ENCODE data around the gene CFAP97.
"Not testable (repeated sequence)": the region's sequence is repeated elsewhere in the genome, so short reads cannot be mapped to it uniquely, and the experiment has no call there.

The CFAP97 gene

DNA sequence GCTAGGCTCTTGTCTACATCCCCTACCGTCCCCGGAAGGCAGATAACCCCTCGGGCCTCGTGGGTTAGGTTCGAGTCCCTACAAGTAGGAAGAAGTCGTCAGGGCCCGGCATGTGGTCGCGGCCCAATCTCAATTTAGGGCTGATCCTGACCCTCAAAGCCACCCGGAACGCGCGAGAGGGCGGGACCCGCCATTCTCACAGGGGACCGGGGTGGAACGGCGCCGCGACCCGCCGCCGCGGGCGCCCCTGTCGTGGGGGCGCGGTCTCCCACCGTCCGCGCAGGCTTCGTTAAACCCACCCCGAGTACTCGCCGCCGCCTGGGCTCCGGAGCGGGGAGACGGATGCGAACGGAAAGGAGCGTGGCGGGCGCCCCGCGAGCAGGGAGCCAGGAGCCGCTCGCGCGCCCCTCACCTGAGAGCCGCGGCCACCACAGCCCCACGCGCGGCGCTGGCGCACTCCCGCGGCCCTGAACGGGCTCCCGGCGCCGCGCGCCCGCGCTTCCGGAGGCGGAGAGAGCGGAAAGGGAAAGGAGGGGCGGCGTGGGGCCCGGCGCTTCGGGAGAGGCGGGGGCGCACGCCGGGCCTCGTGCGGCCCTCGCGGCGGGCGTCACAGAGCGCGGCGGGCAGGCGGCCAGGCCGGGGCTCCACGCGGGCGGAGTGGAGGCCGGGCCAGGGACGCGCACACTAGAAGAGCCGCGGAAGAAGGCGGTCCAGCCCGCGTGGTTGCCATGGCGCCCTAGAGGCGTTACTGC lies at the start of gene CFAP97:
Gene CFAP97, minus strand, starts transcription at position 515 of the 752 bp plus-strand sequence. CDS start 12,804 bp downstream, outside the sequence.
- FAIRE-seq: no peak

DNA sequence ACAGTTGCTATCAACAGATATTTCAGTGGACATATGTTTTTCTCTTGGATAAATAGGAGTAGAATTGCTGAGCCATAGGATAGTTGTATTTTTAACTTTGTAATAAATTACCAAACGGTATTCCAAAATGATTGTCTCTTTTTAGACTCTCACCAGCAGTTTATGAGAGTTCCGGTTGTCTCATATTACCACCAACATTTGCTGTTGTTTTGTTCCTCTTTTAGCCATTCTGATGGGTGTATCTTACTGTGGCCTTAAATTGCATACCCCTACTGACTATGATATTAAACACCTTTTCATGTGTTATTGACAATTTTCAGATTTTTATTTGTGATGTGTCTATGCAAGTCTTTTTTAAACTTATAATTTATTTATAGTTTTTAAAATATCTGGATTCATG lies 45.3 kb upstream of the CFAP97 start:
- no peak for FAIRE-seq

DNA sequence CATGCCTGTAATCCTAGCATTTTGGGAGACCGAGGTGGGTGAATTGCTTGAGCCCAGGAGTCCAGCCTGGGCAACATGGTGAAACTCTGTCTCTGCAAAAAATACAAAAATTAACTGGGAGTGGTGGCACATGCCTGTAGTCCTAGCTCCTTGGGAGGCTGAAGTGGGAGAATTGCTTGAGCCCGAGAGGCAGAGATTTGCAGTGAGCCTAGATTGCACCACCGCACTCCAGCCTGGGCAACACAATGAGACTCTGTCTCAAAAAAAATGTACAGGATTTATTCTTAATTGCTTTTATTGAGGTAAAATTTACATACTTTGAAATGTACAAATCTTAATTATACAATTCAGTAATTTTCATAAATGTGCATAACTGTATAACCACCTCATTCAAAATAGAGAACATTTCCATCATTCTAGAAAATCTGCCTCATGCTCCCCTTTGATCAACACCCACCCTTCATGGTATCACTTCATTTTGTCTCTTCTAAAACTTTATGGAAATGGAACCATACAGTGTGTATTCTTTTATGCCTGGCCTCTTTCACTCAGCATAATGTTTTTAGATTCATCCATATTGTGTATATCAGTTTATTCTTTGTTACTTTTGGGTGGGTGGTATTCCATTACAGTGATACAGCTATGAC lies 44.7 kb upstream of the CFAP97 start:
- FAIRE-seq: no peak

DNA sequence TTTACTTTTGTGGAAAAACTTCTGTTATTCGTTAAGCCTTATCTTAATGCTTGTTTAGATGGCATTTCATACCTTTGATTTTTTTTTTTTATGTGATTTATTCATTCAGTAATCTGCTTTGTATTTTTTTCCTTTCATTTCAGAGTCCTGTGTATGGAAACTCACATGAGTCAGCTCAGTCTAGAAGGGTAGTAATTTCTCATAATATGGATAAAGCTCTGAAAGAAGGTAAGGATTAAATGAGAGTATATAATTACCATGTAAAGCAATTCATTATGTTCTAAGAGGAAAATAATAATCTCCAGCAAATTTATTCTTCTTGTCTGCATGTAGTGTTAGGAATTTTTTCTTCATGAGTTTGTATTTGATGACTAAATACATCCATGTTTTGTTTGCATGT lies 43.4 kb upstream of the CFAP97 start:
- FAIRE-seq: peak; percentile 68

DNA sequence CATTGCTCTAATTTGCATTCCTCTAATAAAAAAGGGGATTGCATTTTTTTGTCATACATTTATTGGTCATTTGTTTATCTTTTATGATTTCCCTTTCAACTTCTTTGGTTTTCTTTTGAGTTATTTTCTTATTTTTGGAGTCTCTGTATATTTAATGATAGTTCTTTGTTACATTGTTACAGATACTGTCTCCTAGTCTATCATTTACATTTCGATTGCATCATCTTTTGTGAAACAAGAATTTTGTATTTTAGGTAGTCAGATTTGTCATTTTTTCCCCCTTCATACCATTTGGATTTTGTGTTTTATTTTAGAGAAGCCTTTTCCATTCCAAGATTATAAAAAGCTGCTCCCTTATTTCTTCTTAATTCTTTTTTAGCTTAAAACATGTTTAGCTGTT lies 42.7 kb upstream of the CFAP97 start:
- FAIRE-seq: no peak

DNA sequence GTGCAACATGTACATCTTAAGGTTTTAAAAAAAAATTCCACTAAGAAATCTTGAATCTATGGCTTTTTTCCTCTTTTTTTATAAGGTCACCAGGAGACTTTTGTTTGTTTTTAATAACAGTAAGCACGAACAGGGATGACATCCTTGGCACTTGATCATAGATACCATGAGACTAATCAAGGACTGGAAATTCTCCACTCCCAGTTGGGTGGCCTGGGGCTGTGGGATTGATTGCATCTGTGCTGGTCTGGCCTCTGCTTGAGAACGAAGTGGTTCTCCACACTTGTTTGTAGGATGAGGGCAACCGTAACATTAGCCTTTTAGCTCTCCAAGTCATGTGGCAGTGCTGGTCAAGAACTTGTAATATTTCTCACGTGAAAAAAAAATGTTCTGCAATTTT lies 41.0 kb upstream of the CFAP97 start:
- FAIRE-seq: no peak

DNA sequence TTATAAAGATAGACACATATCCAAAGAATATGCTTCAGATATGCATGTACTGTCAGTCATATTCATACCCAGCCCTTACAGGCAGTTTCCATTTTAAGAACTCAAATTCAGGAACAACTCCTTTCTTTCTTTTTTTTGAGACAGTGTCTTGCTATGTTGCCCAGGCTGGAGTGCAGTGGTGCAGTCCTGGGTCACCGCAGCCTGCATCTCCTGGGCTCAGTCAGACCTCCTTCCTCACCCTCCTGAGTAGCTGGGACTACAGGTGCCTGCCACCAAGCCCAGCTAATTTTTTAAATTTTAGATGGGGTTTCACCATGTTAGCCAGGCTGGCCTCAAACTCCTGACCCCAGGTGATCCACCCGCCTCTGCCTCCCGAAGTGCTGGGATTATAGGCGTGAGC lies 40.1 kb upstream of the CFAP97 start:
- no peak for FAIRE-seq

DNA sequence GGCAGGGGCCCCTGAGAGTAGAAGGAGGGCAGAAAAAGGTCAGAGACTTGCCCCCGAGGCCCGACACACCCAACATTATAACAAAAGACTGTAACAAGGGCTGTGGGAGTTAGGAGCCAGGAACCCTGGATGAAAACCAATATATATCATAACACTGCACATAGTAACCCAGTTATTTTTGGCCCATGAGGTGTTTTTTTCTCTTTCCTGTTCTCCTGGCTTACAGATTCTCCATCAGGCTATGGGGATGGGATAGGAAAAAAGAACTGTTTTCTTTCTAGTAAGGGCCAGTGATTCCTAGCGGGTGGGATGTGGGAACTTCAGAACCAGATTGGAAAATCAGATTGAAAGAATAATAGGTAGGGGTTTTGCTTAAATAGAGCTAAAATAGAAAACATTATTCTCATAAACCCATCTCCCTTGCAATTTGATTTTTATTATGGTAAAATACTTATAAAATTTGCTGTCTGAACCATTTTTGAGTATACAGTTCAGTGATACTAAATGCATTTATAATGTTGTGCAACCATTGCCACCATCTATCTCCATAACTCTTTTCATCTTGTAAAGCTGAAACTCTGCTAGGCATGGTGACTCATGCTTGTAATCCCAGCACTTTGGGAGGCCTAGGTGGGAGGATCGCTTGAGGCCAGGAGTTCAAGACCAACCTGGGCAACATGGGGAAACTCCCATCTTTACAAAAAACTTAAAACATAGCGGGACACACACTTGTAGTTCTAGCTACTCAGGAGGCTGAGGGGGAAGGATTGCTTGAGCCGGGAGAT lies 39.1 kb upstream of the CFAP97 start:
- FAIRE-seq: no peak

DNA sequence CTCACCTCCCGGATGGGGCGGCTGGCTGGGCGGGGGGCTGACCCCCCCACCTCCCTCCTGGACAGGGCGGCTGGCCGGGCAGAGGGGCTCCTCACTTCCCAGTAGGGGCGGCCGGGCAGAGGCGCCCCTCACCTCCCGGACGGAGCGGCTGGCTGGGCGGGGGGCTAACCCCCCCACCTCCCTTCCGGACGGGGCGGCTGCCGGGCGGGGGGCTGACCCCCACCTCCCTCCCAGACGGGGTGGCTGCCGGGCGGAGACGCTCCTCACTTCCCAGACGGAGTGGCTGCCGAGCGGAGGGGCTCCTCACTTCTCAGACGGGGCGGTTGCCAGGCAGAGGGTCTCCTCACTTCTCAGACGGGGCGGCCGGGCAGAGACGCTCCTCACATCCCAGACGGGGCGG lies 36.7 kb upstream of the CFAP97 start:
- FAIRE-seq: not testable (repeated sequence)

DNA sequence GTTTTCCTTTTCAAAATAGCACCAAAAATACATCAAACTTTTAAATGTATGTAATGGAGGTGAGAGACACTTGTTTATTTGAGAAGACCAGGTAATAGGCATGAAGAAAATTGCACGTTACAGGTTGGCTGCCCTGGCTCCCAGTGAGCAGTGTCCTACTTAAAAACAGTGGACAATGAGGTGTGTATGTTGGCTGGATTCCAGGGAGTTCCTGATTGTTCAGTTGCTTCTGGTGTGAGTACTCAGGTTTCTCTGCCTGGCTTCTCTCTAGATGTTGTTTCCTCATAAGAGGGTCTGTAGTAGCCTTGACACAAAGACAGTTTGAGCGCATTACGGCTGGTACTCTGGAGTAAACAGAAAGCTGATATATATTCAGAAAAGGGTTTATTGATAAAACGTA lies 35.0 kb upstream of the CFAP97 start:
- no peak for FAIRE-seq

DNA sequence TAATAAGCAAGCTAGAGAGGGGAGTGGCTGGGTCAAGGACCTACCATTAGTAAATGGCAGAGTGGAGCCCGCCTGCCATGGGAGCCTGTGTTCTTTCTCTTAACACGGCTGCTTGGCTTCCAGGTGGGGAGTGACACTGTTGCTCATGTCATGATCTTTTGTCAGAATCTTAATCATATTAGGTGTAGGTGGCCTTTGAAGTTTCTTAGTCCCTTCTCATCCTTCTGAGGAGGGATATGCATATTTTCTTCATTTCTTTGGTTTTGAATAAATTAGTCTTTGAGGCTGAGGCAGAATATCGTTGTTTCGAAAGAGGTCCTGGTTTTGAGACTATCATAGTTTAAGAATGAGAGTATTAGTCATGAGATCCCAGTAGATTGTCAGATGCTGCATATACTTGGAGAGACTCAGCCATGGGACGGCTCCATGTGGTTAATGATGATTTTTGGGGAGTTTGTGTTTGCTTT lies 34.4 kb upstream of the CFAP97 start:
- FAIRE-seq: no peak

DNA sequence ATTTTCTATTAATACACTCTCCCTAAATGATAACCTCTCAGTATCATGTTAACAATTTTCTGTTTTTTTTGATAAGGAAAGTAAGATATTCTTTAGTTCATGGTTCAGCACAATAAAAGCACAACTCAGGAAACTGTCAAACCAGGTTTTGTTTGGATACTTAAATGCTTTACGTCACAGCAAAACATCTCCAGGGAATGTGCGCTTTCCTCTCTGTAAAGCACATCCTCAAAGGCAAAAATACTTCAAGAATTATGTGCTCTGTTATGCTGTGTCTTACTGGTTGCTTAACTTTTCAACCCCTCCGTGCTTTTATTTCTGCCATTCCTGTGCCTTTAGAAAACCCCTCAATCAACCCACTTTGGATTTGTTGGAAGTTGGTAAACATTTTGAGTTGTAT lies 33.4 kb upstream of the CFAP97 start:
- no peak for FAIRE-seq

DNA sequence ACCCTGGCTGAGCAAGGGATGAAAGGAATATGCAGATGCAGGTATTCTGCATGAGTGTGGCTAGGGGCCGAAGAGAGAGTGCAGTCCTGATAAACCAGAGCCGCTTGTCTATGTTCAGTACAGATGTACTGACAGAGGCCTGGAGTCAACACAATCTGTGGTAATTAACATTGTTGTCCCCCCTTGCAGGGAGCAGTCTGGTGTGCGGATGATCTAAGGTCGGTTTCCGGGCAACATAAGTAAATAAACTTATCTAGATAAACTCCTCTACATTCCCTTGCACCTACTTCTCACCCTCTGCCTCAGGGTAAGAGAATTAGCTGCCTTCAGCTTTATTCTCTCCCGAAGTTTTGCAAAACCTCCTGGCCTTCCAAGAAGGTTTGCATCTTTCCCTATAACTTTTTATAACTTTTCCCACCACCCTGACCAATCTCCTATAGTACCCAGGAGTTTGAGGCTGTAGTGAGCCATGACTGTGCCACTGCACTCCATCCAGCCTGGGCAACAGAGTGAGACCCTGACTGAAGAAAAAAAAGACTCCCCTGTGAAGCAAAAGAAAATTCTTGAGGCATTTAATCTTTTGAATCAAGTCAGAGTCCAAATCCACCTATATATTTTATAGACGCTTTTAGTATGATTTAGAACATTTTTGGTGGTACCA lies 32.2 kb upstream of the CFAP97 start:
- no peak for FAIRE-seq

DNA sequence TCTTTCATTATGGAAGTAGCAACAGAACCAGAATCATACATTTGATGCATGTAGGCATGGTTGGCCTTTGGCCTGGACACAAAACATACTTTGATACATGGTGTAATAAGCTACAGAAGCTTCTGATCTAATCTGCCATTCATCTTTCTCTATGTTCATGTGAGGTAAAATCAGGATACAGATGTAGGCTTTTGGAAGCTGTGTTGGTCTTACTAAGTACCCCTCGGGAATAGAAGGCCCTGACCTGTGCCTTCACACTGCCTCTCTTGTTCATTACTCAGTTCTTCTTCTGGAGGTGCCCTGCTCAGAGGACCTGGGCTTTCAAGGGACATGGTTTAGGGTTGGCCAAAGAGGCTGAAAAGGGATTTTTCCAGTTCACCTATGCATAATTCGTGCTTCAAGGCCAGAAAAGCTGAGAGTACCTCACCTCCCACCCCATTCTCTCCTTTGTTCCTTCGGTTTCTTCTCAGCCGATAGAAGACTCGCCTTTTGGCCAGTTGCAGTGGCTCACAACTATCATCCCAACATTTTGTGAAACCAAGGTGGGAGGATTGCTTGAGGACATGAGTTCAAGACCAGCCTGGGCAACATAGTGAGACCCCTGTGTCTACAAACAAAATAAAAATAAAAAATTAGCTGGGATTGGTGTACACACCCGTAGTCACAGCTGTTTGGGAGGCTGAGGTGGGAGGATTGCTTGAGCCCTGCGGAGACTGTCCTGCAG lies 31.5 kb upstream of the CFAP97 start:
- FAIRE-seq: no peak

DNA sequence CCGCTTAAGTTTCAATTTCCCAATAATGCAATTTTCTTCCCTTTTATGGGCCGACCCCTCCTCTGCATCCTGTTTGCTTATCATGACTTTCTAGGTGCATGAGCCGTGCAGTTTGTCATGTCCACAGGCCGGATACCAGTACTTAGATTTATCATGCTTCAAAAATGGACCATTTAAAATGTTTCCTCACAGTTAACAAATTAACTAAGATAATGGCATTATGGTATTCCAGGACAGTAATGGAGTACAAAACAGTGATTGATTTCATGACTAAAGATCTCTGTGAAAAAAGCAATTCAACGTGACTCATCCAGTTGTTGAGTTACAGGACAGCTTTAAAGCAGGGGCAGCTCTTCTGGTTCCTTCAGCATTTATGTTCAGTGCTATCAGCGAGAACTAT lies 28.6 kb upstream of the CFAP97 start:
- FAIRE-seq: no peak

DNA sequence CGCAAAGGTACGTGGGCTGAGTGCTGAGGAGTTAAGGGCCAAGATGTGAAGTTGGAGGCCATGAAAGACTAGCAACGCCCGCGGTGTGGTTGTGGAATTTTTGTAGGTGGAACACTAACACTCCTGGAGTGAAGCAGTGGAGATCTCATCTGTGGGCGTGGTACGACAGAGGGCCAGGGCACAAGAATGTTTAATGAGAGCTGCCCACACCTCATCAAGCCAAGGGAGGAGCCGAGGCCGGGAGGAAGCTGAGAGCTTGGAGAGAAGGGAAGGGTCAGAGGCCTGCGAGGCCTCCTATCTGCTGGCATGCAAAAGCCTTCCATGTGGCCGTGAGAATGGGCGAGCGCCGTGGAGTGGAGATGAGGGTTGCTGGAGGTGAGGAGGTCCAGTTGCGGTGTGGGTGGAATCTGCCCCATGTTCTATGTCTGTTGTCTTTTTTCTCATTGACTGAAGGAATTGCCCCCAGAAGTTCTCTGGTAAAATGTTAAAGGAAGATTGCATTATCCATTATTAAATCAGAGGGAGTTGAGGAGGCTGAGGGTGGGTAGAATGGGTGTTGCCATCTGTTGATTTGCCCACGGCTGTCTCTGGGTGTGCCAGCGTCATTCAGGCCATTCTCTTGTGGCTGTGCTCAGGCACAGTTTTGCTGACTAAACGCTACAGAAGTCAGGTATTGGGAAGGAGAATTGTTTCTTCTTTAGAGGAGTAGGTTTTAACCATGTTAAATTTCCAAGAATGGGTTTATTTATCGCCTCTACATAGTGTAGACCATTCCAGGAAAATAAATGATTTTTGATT lies 25.4 kb upstream of the CFAP97 start:
- FAIRE-seq: no peak

DNA sequence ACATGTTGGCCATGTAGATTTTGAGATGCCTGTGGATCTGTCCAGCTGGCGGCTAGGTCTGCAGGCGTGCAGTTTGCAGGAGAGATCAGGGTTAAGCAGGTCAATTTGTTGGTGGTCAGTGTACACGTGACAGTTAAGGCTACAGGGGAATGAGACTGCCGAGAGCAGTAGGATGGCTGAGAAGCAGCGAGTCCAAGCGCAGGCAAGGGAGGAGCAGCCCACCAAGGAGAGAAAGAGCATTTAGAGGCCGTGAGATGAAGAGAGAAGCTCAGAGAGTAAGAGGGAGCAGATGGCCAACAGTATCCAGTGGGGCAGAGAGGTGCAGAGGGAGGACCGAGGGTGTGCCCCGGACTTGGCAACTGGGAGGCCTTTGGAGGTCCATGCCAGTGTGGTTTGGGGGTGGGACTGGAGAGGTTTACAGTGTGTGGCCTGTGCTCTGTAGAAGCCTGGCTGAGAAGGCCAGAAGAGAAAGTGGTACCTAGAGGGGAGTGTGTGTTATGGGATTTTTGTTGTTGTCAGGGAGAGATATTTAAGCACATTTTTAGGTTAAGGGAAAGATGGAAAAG lies 24.0 kb upstream of the CFAP97 start:
- no peak for FAIRE-seq

DNA sequence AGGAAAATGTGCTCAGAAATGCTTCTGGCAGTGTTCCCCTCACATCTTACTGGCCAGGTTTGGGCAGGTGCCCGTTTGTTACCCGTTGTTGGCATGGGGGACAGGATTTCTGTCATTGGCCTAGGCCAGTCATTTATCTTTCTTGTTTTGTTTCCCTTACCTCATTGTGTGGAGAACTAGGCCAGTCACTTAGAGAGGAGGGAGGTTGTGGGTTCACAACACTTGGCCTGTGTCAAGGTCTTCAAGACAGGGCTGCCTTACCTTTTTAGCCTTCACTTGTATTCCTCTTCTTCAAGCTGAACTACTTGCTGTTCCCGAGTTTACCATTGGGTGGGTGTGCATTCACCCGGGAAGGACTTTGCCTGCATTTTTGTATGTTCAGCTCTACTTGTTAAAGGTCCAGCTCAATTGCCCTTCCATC lies 23.3 kb upstream of the CFAP97 start:
- no peak for FAIRE-seq

DNA sequence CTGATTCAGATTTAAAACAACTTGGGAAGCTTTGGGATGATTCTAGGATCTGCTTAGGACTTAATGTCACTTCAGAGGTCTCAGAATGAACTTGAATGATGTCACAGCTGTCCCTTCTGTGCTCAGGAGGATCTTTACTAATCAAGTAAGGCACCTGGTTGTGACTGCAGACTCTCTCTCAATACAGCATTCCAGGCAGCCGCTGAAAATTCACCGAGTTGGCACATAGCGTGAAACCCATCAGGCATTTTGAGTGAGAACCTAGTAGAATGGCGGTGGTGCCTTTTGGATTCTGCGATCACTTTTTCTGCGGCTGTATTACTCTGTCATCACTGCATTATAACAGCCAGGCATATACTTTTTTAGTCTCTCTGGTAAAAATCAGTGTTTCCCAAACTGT lies 22.1 kb upstream of the CFAP97 start:
- FAIRE-seq: no peak

DNA sequence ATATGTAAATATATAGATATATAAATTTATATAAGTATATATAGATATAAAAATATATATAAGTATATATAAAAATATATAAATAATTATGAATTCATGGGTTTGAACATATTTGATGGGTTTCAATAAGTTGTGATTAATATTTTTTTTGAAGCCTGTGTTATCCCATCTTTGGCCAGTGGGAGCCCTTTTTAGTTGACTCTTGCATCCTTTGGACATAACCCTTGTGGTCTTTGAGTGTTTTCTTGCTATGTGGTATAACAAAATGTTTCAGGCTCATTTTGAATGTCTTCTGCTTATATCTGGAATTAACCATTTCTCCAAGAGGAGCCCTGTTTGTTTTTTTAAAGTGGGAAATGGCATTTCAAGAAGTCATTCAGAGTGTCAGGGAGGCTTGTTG lies 20.8 kb upstream of the CFAP97 start:
- FAIRE-seq: no peak

DNA sequence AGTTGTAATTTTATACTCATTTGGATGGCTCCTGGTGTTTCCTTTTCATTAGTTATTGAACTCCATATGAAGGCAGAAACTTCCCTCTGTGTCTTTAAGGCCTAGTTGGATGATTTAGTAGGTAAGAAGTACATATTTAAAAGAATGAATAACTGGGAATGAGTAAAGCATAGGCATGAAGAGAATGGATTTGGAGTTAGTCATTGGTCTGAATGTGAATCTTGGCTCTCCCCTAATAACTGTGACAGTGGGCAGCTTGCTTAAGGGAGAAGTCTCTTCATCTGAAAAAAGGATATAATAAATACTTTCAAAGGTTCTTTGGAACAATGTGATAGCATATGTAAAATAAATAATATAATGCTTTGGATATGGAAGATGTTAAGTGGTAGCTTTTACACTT lies 18.8 kb upstream of the CFAP97 start:
- FAIRE-seq: no peak
